Nephron (organoid): ENCODE measurements around the gene SARS2.
"Not testable (repeated sequence)": the region's sequence is repeated elsewhere in the genome, so short reads cannot be mapped to it uniquely, and the experiment has no call there.

Experiments
- H3K27ac Mint-ChIP-seq, 3 experiments: 2 replicates each; pipeline ENCODE4 v1.8.0; 2020; ENCODE audit warnings: mixed read lengths in 3 of 3, mild to moderate bottlenecking in 2 of 3, moderate library complexity in 1 of 3
- H3K27me3 Mint-ChIP-seq: 2 replicates; pipeline ENCODE4 v1.8.0; 2021; ENCODE audit warnings: low read depth, mild to moderate bottlenecking, moderate library complexity, mixed read lengths
- H3K36me3 Mint-ChIP-seq: 2 replicates; pipeline ENCODE4 v1.8.0; 2020; ENCODE audit warnings: low read depth, mixed read lengths
- H3K4me1 Mint-ChIP-seq: 2 replicates; pipeline ENCODE4 v1.8.0; 2020; ENCODE audit warnings: mixed read lengths
- H3K4me3 Mint-ChIP-seq, 3 experiments: 2 replicates each; pipeline ENCODE4 v1.8.0; 2020; ENCODE audit warnings: mild to moderate bottlenecking in 3 of 3, mixed read lengths in 3 of 3, moderate library complexity in 2 of 3
- H3K9me3 Mint-ChIP-seq: 2 replicates; pipeline ENCODE4 v1.8.0; 2020; ENCODE audit warnings: mixed read lengths
- TF ChIP-seq, protein P1 (sequence below), 3 experiments: fragments of 200-600 bp; sonication (generic); IDR thresholded peaks; one replicate each; pipeline ENCODE4 v1.5.0; 2021; ENCODE audit warnings: antibody characterized with exemption in 3 of 3; ENCODE audit not compliant: unreplicated experiment in 3 of 3

Gene SARS2

DNA sequence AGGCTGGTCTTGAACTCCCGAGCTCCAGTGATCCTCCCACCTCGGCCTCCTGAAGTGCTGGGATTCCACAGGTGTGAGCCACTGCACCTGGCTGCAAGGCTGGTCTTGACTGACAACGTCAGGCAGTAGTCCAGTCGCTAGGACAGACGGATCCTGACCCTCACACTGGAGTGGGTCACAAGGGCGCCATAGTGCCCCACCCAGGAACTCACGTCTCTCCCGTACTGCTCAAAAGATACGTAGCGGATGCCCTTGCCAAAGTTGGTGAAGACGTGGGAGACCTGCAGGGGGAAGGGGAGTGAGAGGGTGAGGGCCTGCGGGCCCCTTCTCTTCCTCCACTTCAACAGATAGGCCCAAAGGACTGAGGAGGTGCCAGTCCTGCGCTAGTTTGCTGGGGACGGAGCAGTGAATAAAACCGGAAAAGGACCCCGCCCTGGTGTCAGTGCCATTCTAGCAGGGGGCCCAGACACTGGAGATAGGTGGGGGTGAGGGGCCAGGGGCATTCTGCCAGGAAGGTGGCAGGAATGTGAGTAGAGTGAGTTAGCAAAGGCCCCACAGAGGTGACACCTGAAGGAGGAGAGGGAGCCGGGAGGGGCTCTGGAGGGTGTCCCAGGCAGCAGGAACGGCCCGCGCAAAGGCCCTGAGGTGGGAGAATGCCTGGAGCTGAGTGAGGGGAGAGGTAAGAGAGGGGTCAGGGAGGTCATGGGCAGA is 12.1 kb upstream of the SARS2 start:
- peaks cover 10% of the 10 kb centered on the region for H3K4me1 Mint-ChIP-seq
- no peaks in the 10 kb centered on the region for H3K27me3 Mint-ChIP-seq
- peaks cover 33% of the 10 kb centered on the region for H3K36me3 Mint-ChIP-seq
- no peaks in the 10 kb centered on the region for H3K9me3 Mint-ChIP-seq
- H3K4me3 Mint-ChIP-seq: no peak overlapping the region
- TF ChIP-seq, protein P1, sequence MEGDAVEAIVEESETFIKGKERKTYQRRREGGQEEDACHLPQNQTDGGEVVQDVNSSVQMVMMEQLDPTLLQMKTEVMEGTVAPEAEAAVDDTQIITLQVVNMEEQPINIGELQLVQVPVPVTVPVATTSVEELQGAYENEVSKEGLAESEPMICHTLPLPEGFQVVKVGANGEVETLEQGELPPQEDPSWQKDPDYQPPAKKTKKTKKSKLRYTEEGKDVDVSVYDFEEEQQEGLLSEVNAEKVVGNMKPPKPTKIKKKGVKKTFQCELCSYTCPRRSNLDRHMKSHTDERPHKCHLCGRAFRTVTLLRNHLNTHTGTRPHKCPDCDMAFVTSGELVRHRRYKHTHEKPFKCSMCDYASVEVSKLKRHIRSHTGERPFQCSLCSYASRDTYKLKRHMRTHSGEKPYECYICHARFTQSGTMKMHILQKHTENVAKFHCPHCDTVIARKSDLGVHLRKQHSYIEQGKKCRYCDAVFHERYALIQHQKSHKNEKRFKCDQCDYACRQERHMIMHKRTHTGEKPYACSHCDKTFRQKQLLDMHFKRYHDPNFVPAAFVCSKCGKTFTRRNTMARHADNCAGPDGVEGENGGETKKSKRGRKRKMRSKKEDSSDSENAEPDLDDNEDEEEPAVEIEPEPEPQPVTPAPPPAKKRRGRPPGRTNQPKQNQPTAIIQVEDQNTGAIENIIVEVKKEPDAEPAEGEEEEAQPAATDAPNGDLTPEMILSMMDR (IDR thresholded peaks at IDR 0.05; ENCODE audit: unreplicated experiment in 3 of 3): no peak
- no peak overlapping the region for H3K27ac Mint-ChIP-seq

GRCh38 chr19:38941979-38942378 is 11.4 kb upstream of the SARS2 start:
- Mint-ChIP-seq H3K27ac (no peak overlapping the region), H3K4me1 (peaks cover 10% of the 10 kb centered on the region), H3K27me3 (no peaks in the 10 kb centered on the region), H3K9me3 (no peaks in the 10 kb centered on the region), H3K4me3 (no peak overlapping the region), H3K36me3 (peaks cover 27% of the 10 kb centered on the region)
- TF ChIP-seq, protein P1 (IDR thresholded peaks at IDR 0.05; ENCODE audit: unreplicated experiment in 3 of 3): no peak

DNA sequence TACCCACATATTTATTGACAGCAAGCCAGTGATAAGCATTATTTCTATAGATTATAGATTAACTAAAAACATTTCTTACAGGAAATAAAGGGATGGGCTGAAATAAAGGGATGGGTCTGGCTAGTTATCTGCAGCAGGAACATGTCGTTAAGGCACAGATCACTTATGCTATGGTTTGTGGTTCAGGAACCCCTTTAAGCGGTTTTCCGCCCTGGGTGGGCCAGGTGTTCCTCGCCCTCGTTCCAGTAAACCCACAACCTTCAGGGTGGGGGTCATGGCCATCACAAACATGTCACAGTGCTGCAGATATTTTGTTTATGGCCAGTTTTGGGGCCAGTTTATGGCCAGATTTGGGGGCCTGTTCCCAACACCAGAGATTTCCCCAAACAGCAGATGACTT is 10.9 kb upstream of the SARS2 start:
- peak overlapping the region in 1 of 3 experiments; percentile 10 for H3K27ac Mint-ChIP-seq
- H3K4me3 Mint-ChIP-seq, H3K4me1 Mint-ChIP-seq, H3K27me3 Mint-ChIP-seq, H3K9me3 Mint-ChIP-seq: not testable (repeated sequence)
- H3K36me3 Mint-ChIP-seq: peaks cover 27% of the 10 kb centered on the region

GRCh38 chr19:38939957-38940356 is 9.4 kb upstream of the SARS2 start:
- Mint-ChIP-seq H3K9me3 (peaks cover 4% of the 10 kb centered on the region), H3K4me1 (peaks cover 10% of the 10 kb centered on the region), H3K27ac (peak overlapping the region; percentile 10 to 62 (median 18)), H3K27me3 (no peaks in the 10 kb centered on the region), H3K4me3 (no peak overlapping the region), H3K36me3 (peaks cover 40% of the 10 kb centered on the region)
- TF ChIP-seq, protein P1 (IDR thresholded peaks at IDR 0.05; ENCODE audit: unreplicated experiment in 3 of 3): no peak

DNA sequence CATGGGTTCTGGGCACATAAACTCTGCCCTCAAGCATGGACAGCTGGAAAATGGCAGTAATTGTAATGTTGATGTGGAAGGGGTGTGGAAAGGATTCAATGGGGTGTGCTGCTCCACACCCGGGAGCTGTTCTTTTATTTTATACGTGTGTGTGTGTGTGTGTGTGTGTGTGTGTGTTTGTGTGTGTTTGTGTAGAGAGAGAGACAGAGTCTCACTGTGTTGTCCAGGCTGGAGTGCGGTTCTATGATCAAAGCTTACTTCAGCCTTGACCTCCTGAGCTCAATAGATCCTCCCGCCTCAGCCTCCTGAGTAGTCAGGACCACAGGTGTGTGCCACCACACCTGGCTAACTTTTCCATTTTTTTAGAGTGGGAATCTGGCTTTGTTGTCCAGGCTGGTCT is 3.0 kb upstream of the SARS2 start:
- Mint-ChIP-seq H3K27ac (no peak overlapping the region), H3K27me3 (no peaks in the 10 kb centered on the region), H3K4me1 (peaks cover 15% of the 10 kb centered on the region), H3K9me3 (peaks cover 9% of the 10 kb centered on the region), H3K4me3 (peak overlapping the region in 1 of 3 experiments; percentile 24), H3K36me3 (peaks cover 45% of the 10 kb centered on the region)
- TF ChIP-seq, protein P1 (IDR thresholded peaks at IDR 0.05; ENCODE audit: unreplicated experiment in 3 of 3): no peak

DNA sequence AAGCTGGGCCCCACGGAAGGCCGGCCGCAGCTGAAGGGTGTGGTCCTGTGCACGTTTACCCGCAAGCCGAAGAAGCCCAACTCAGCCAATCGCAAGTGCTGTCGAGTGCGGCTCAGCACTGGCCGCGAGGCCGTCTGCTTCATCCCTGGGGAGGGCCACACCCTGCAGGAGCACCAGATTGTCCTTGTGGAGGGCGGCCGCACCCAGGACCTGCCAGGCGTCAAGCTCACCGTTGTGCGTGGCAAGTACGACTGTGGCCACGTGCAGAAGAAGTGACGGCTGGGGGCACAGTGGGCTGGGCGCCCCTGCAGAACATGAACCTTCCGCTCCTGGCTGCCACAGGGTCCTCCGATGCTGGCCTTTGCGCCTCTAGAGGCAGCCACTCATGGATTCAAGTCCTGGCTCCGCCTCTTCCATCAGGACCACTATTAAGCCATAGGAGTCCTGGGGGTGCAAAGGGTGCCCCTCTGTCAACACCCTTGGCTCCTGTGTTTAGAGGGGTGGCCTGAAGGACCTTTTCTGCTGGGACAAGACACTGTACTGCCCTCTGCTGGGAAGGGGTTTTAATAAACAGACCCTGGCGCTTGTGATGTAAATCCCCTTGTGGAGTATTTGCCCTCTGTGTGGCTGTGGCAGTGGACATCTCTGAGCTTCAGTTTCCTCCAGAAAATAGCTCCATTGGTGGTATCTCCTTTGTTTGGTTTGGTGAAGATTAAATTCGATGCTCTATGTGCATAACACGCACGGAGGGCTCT is 2.0 kb upstream of the SARS2 start:
- Mint-ChIP-seq H3K4me3 (peak overlapping the region; percentile 69 to 82 (median 79)), H3K27ac (no peak overlapping the region), H3K9me3 (peaks cover 9% of the 10 kb centered on the region), H3K4me1 (peaks cover 15% of the 10 kb centered on the region), H3K27me3 (no peaks in the 10 kb centered on the region), H3K36me3 (peaks cover 49% of the 10 kb centered on the region)
- TF ChIP-seq, protein P1 (IDR thresholded peaks at IDR 0.05; ENCODE audit: unreplicated experiment in 3 of 3): peak in 2 of 3 experiments; percentile 19 to 32
